Activated T-helper 17 cell treated with anti-CD3 and anti-CD28 coated beads, Interleukin-2, amount 50 U/mL, for 72 hours (primary cell): Measurements from ENCODE around the gene NRXN3. TPM values are rescaled to one million over a fixed set of nuclear protein-coding genes. Genes with fewer than 3 reads are reported as not detected.

Source experiments
- ATAC-seq: fragments of 150-1000 bp; cut with Tn5 transposase; replicated peaks from 2 replicates; pipeline ENCODE4 v1.10.0; 2021; ENCODE audit warnings: mild to moderate bottlenecking, moderate library complexity
- H3K27ac Mint-ChIP-seq: one replicate; pipeline ENCODE4 v1.8.0; 2022; ENCODE audit warnings: mixed read lengths
- H3K27me3 Mint-ChIP-seq: one replicate; pipeline ENCODE4 v1.8.0; 2022; ENCODE audit warnings: mixed read lengths
- H3K36me3 Mint-ChIP-seq: one replicate; pipeline ENCODE4 v1.8.0; 2022; ENCODE audit warnings: low read depth, mild to moderate bottlenecking, mixed read lengths
- H3K4me1 Mint-ChIP-seq: one replicate; pipeline ENCODE4 v1.8.0; 2022; ENCODE audit warnings: mixed read lengths
- H3K4me3 Mint-ChIP-seq: one replicate; pipeline ENCODE4 v1.8.0; 2022; ENCODE audit warnings: mild to moderate bottlenecking, mixed read lengths
- H3K9me3 Mint-ChIP-seq: one replicate; pipeline ENCODE4 v1.8.0; 2022; ENCODE audit warnings: mixed read lengths
- total RNA-seq, 2 donors: library from RNA; stranded (reverse); gene quantifications; one replicate each; pipeline ENCODE4 v1.2.3, GENCODE V29; 2022

NRXN3 gene
- total RNA-seq, 2 donors from 2014 or later, result not detected

GRCh38 chr14:78188882-78189281 lies 18.7 kb downstream of the NRXN3 start:
- no peaks in the 10 kb centered on the region for H3K36me3 Mint-ChIP-seq

GRCh38 chr14:78195431-78195830 lies 25.3 kb downstream of the NRXN3 start:
- Mint-ChIP-seq H3K36me3 (no peaks in the 10 kb centered on the region), H3K9me3 (peaks cover 4% of the 10 kb centered on the region), H3K4me3 (no peak overlapping the region), H3K27me3 (peaks cover 11% of the 10 kb centered on the region), H3K4me1 (no peaks in the 10 kb centered on the region), H3K27ac (no peak overlapping the region)
- no peak for ATAC-seq

More at GRCh38 chr14:78188882-78189281, 18.7 kb downstream of the NRXN3 start:
- Mint-ChIP-seq H3K27me3 (peaks cover 14% of the 10 kb centered on the region), H3K4me1 (no peaks in the 10 kb centered on the region), H3K4me3 (no peak overlapping the region), H3K27ac (no peak overlapping the region), H3K9me3 (no peaks in the 10 kb centered on the region)
- ATAC-seq, result no peak

GRCh38 chr14:78196323-78196722 lies 26.1 kb downstream of the NRXN3 start:
- no peak overlapping the region for H3K4me3 Mint-ChIP-seq
- no peak overlapping the region for H3K27ac Mint-ChIP-seq
- no peaks in the 10 kb centered on the region for H3K4me1 Mint-ChIP-seq
- ATAC-seq, result no peak
- H3K9me3 Mint-ChIP-seq, result peaks cover 4% of the 10 kb centered on the region
- H3K36me3 Mint-ChIP-seq, result no peaks in the 10 kb centered on the region
- H3K27me3 Mint-ChIP-seq, result peaks cover 10% of the 10 kb centered on the region

- Mint-ChIP-seq H3K27me3 (peaks cover 6% of the 10 kb centered on the region), H3K4me3 (no peak overlapping the region), H3K36me3 (no peaks in the 10 kb centered on the region), H3K9me3 (peaks cover 4% of the 10 kb centered on the region), H3K4me1 (no peaks in the 10 kb centered on the region), H3K27ac (no peak overlapping the region)
- ATAC-seq, result no peak
Measured at GRCh38 chr14:78197051-78197450, 26.9 kb downstream of the NRXN3 start.

GRCh38 chr14:78202163-78202562 lies 32.0 kb downstream of the NRXN3 start:
- Mint-ChIP-seq H3K27me3 (peaks cover 9% of the 10 kb centered on the region), H3K9me3 (peaks cover 3% of the 10 kb centered on the region), H3K36me3 (no peaks in the 10 kb centered on the region), H3K4me1 (no peaks in the 10 kb centered on the region), H3K4me3 (no peak overlapping the region), H3K27ac (no peak overlapping the region)
- ATAC-seq, result no peak

- no peak for ATAC-seq
- H3K27ac Mint-ChIP-seq, result no peak overlapping the region
- peaks cover 3% of the 10 kb centered on the region for H3K9me3 Mint-ChIP-seq
- H3K36me3 Mint-ChIP-seq, result no peaks in the 10 kb centered on the region
- H3K4me1 Mint-ChIP-seq, result no peaks in the 10 kb centered on the region
- no peak overlapping the region for H3K4me3 Mint-ChIP-seq
- peaks cover 9% of the 10 kb centered on the region for H3K27me3 Mint-ChIP-seq
Measured at GRCh38 chr14:78202976-78203375, 32.8 kb downstream of the NRXN3 start.

GRCh38 chr14:78207414-78207813 lies 37.2 kb downstream of the NRXN3 start:
- Mint-ChIP-seq H3K27me3 (peaks cover 16% of the 10 kb centered on the region), H3K27ac (no peak overlapping the region), H3K36me3 (no peaks in the 10 kb centered on the region), H3K9me3 (peaks cover 10% of the 10 kb centered on the region), H3K4me3 (no peak overlapping the region), H3K4me1 (no peaks in the 10 kb centered on the region)
- ATAC-seq, result no peak

GRCh38 chr14:78220273-78220672 lies 50.1 kb downstream of the NRXN3 start:
- no peaks in the 10 kb centered on the region for H3K36me3 Mint-ChIP-seq
- no peak overlapping the region for H3K27ac Mint-ChIP-seq
- no peaks in the 10 kb centered on the region for H3K4me1 Mint-ChIP-seq
- no peaks in the 10 kb centered on the region for H3K9me3 Mint-ChIP-seq
- no peaks in the 10 kb centered on the region for H3K27me3 Mint-ChIP-seq
- ATAC-seq, result no peak
- H3K4me3 Mint-ChIP-seq, result no peak overlapping the region

- no peak for ATAC-seq
- no peaks in the 10 kb centered on the region for H3K4me1 Mint-ChIP-seq
Measured at GRCh38 chr14:78222746-78223145, 52.6 kb downstream of the NRXN3 start.

GRCh38 chr14:78227248-78228077 lies 57.3 kb downstream of the NRXN3 start:
- no peak for ATAC-seq
- peaks cover 5% of the 10 kb centered on the region for H3K27me3 Mint-ChIP-seq

More at GRCh38 chr14:78222746-78223145, 52.6 kb downstream of the NRXN3 start:
- H3K9me3 Mint-ChIP-seq, result no peaks in the 10 kb centered on the region
- H3K4me3 Mint-ChIP-seq, result no peak overlapping the region
- no peak overlapping the region for H3K27ac Mint-ChIP-seq
- H3K36me3 Mint-ChIP-seq, result no peaks in the 10 kb centered on the region
- no peaks in the 10 kb centered on the region for H3K27me3 Mint-ChIP-seq

GRCh38 chr14:78228702-78229327 lies 58.6 kb downstream of the NRXN3 start:
- H3K27me3 Mint-ChIP-seq, result peaks cover 5% of the 10 kb centered on the region
- H3K27ac Mint-ChIP-seq, result no peak overlapping the region
- ATAC-seq, result peak; percentile 72
- H3K4me1 Mint-ChIP-seq, result no peaks in the 10 kb centered on the region
- H3K9me3 Mint-ChIP-seq, result peaks cover 6% of the 10 kb centered on the region
- no peak overlapping the region for H3K4me3 Mint-ChIP-seq
- H3K36me3 Mint-ChIP-seq, result no peaks in the 10 kb centered on the region

More at GRCh38 chr14:78227248-78228077, 57.3 kb downstream of the NRXN3 start:
- Mint-ChIP-seq H3K36me3 (no peaks in the 10 kb centered on the region), H3K9me3 (peaks cover 6% of the 10 kb centered on the region), H3K4me3 (no peak overlapping the region), H3K4me1 (no peaks in the 10 kb centered on the region), H3K27ac (no peak overlapping the region)

GRCh38 chr14:78232231-78233000 lies 62.2 kb downstream of the NRXN3 start:
- H3K9me3 Mint-ChIP-seq, result peaks cover 6% of the 10 kb centered on the region
- no peaks in the 10 kb centered on the region for H3K36me3 Mint-ChIP-seq
- no peak overlapping the region for H3K27ac Mint-ChIP-seq
- no peak for ATAC-seq
- peaks cover 5% of the 10 kb centered on the region for H3K27me3 Mint-ChIP-seq
- H3K4me3 Mint-ChIP-seq, result no peak overlapping the region
- H3K4me1 Mint-ChIP-seq, result no peaks in the 10 kb centered on the region

GRCh38 chr14:78238141-78238540 lies 68.0 kb downstream of the NRXN3 start:
- H3K9me3 Mint-ChIP-seq, result peaks cover 3% of the 10 kb centered on the region
- H3K27ac Mint-ChIP-seq, result no peak overlapping the region
- ATAC-seq, result no peak
- H3K4me1 Mint-ChIP-seq, result no peaks in the 10 kb centered on the region
- H3K36me3 Mint-ChIP-seq, result no peaks in the 10 kb centered on the region
- peaks cover 6% of the 10 kb centered on the region for H3K27me3 Mint-ChIP-seq
- no peak overlapping the region for H3K4me3 Mint-ChIP-seq

GRCh38 chr14:78240567-78240966 lies 70.4 kb downstream of the NRXN3 start:
- Mint-ChIP-seq H3K36me3 (no peaks in the 10 kb centered on the region), H3K9me3 (peaks cover 3% of the 10 kb centered on the region), H3K27me3 (peaks cover 6% of the 10 kb centered on the region), H3K27ac (no peak overlapping the region), H3K4me3 (no peak overlapping the region), H3K4me1 (no peaks in the 10 kb centered on the region)
- no peak for ATAC-seq
